DND-41 (cell line): ENCODE results near the gene ANO6.

Source experiments
- CTCF ChIP-seq: IDR thresholded peaks from 2 replicates; pipeline ENCODE4 v1.5.1; 2012; ENCODE audit warnings: borderline replicate concordance, low read length, moderate library complexity, mild to moderate bottlenecking; ENCODE audit not compliant: poor library complexity, severe bottlenecking; ENCODE audit errors: extremely low read depth
- EZH2 ChIP-seq: IDR thresholded peaks from 3 replicates; pipeline ENCODE4 v1.6.1; 2012; ENCODE audit warnings: borderline replicate concordance, low read depth, mild to moderate bottlenecking, moderate library complexity, low read length, inconsistent platforms; ENCODE audit not compliant: severe bottlenecking

- TF ChIP-seq CTCF (no peak), EZH2 (no peak)
Observed at GRCh38 chr12:45337835-45338234, 121.9 kb downstream of the ANO6 start.
